ENCODE data around the gene FXR1.

DNA sequence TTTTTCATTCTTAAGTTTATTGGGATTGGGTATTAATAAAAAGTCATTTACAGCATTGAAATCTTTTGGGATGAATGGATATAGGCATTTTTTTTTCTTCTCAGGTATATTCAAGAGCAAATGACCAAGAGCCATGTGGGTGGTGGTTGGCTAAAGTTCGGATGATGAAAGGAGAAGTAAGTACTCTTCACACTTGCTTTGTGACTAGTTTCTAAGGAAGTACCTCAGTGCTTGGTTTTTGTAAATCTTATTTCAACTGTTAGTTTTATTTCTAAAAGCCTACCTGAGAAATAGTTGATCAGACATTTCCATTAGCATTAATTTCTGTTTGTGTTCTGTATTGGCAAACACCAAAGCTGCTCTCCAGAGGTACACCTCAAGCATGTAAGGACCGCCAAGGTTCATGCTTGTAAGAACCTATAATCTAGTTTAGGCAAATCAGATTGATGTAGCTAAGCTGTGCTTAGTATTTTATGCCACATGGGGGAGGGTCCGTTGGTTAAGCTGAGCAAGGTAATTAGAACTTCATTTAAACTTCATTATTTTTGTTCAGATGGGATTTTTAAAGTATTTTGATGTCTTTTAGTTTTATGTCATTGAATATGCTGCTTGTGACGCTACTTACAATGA, 35.4 kb downstream of the FXR1 start:
- TF ChIP-seq, protein P1, sequence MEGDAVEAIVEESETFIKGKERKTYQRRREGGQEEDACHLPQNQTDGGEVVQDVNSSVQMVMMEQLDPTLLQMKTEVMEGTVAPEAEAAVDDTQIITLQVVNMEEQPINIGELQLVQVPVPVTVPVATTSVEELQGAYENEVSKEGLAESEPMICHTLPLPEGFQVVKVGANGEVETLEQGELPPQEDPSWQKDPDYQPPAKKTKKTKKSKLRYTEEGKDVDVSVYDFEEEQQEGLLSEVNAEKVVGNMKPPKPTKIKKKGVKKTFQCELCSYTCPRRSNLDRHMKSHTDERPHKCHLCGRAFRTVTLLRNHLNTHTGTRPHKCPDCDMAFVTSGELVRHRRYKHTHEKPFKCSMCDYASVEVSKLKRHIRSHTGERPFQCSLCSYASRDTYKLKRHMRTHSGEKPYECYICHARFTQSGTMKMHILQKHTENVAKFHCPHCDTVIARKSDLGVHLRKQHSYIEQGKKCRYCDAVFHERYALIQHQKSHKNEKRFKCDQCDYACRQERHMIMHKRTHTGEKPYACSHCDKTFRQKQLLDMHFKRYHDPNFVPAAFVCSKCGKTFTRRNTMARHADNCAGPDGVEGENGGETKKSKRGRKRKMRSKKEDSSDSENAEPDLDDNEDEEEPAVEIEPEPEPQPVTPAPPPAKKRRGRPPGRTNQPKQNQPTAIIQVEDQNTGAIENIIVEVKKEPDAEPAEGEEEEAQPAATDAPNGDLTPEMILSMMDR (IDR thresholded peaks at IDR 0.05; ENCODE audit: low read depth, low read length, poor library complexity, severe bottlenecking): no peak
- TF ChIP-seq EZH2phosphoT487 (IDR thresholded peaks at IDR 0.05; ENCODE audit: borderline replicate concordance, low read length): no peak

All from DOHH2 (cell line).